Keratinocyte (primary cell): ENCODE data around the gene LRRC8C.

Experiments used
- CTCF ChIP-seq, 3 experiments: IDR thresholded peaks in 1 of 3; conservative IDR thresholded peaks in 1 of 3; optimal IDR thresholded peaks in 1 of 3; 2 replicates in 2 of 3; 3 replicates in 1 of 3; pipeline versions ENCODE3 to v1.5.1; 2011; ENCODE audit warnings: low read length in 3 of 3, mild to moderate bottlenecking in 3 of 3, moderate library complexity in 2 of 3, control low read depth in 1 of 3, inconsistent platforms in 1 of 3; ENCODE audit not compliant: insufficient read depth in 2 of 3; ENCODE audit errors: extremely low read depth in 1 of 3
- EZH2 ChIP-seq: IDR thresholded peaks from one replicate; pipeline ENCODE4 v1.6.1; 2012; ENCODE audit warnings: inconsistent platforms, mild to moderate bottlenecking, low read length, moderate library complexity

- TF ChIP-seq CTCF (optimal IDR thresholded peaks at IDR 0.05 in 1 of 3, IDR thresholded peaks at IDR 0.05 in 1 of 3, conservative IDR thresholded peaks at IDR 0.05 in 1 of 3; ENCODE audit: extremely low read depth in 1 of 3, insufficient read depth in 2 of 3, low read length in 3 of 3) (no peak), EZH2 (no peak)
Measured at GRCh38 chr1:89624314-89624713, 8.6 kb upstream of the LRRC8C start.
